GM10266 (cell line): ENCODE results near the gene TASP1.
A peak's percentile ranks its signal among the peaks of the same experiment; 100 is the strongest.

ENCODE experiments used
- DNase-seq: peaks from one replicate; pipeline ENCODE4 v3.0.0; 2012; ENCODE audit errors: extremely low spot score
- TF ChIP-seq, protein P1 (sequence below): IDR thresholded peaks from 2 replicates; pipeline ENCODE4 v1.5.1; 2012; ENCODE audit warnings: mild to moderate bottlenecking, low read depth; ENCODE audit not compliant: control insufficient read depth, insufficient read depth; ENCODE audit errors: missing control alignments

Gene TASP1

DNA sequence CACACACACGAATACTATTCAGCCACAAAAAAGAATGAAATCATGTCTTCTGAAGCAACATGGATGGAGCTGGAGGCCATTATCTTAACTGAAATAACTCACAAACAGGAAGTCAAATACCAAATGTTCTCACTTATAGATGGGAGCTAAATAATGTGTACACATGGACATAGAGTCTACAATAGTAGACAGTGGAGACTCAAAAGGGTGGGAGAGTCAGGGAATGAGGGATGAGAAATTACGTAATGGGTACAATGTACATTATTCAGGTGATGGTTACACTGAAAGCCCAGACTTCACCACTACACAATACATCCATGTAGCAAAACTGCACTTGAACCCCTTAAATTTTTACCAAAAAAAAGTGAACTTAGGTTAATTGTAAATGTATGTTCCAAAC is 160.4 kb downstream of the TASP1 start:
- no peak for DNase-seq

DNA sequence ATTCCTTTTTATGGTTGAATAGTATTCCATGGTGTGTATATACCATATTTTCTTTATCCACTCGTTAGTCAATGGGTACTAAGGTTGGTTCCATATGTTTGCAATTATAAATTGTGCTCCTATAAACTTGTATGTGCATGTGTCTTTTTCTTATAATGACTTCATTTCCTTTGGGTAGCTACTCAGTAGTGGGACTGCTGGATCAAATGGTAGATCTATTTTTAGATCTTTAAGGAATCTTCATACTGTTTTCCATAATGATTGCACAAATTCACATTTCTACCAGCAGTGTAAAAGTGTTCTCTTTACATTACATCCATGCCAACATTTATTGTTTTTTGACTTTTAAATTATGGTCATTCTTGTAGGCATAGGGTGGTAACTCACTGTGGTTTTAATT is 164.3 kb downstream of the TASP1 start:
- TF ChIP-seq, protein P1, sequence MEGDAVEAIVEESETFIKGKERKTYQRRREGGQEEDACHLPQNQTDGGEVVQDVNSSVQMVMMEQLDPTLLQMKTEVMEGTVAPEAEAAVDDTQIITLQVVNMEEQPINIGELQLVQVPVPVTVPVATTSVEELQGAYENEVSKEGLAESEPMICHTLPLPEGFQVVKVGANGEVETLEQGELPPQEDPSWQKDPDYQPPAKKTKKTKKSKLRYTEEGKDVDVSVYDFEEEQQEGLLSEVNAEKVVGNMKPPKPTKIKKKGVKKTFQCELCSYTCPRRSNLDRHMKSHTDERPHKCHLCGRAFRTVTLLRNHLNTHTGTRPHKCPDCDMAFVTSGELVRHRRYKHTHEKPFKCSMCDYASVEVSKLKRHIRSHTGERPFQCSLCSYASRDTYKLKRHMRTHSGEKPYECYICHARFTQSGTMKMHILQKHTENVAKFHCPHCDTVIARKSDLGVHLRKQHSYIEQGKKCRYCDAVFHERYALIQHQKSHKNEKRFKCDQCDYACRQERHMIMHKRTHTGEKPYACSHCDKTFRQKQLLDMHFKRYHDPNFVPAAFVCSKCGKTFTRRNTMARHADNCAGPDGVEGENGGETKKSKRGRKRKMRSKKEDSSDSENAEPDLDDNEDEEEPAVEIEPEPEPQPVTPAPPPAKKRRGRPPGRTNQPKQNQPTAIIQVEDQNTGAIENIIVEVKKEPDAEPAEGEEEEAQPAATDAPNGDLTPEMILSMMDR, result no peak
- no peak for DNase-seq

More for the DNA sequence above, 160.4 kb downstream of the TASP1 start:
- TF ChIP-seq, protein P1, result no peak

DNA sequence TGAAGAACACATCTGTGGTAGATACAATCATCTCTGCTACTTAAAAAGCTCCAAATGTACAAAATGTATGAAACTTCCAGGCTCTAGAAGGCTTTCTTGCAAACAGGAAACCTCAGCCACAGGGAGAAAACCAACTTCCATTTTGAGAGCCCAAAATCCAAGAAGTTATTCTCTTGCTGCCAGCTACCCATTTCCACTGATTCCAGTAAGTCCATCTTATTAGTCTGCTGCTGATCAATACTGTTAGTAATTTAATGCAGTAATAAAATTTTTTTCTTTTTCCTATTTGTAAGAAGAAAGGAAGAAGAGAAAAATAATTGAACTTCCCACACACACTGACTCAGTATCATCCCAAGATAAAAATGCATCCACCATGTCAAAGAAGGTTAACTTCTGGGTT is 169.5 kb downstream of the TASP1 start:
- DNase-seq, result no peak

DNA sequence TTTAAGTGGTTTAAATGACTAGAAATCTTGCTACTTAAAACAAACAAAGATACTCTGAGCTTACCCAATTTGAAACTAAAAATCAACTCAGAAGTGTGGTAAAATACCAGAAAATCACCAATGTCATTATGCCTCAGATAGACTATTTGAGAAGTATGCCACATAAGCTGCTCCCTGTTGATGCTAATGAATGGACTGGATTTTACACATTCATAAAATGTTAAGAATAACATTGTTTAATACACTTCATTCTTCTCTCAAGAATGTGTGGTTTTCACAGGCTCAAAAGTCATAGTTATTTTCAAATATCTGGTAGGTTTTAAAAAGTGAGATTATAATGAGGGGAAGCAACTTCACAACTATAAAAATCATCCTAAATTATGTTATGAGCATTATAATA is 170.6 kb downstream of the TASP1 start:
- TF ChIP-seq, protein P1, result no peak
- no peak for DNase-seq

More for the DNA sequence above, 169.5 kb downstream of the TASP1 start:
- TF ChIP-seq, protein P1, result no peak

DNA sequence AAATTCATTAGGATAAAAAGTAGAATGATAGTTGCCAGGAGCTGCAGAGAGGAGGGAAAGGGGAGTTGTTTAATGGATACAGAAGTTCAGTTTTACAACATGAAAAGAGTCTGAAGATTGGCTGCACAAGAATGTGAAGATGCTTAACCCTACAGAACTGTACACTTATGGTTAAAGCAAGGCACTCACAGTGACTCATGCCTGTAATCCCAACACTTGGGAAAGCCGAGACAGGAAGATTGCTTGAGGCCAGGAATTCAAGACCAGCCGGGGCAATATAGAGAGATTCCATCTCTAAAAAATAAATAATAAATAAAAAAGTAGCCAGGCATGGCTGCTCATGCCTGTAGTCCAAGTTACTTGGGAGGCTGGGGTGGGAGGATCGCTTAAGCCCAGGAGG is 174.0 kb downstream of the TASP1 start:
- TF ChIP-seq, protein P1, result no peak
- no peak for DNase-seq

DNA sequence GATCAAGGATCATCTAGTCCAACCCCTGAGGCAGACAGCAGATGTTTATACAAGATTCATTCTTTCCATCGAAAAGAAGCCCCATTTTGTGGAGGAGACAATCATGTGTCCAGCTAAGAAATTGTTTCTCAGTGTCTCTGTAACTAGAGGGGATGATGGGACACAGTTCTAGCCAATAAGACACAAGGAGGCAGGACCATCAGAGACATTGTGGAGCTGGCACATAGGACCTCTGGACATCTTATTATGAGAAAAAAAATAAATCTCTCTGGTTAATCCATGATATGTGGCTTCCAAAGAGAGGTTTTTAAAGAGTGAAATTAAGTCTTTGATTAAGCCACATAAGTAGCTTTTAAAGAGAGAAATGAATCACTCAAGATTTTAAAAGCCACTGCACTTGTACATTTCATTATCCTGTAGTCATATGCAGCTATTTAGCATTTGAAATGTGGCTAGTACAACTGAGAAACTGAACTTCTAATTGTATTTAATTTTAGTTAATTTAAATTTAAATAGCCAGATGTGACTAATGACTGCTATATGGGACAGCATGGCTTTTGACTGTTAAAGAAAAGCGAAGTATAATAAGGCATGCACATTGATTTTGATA is 176.8 kb downstream of the TASP1 start:
- no peak for DNase-seq
- TF ChIP-seq, protein P1, result no peak

DNA sequence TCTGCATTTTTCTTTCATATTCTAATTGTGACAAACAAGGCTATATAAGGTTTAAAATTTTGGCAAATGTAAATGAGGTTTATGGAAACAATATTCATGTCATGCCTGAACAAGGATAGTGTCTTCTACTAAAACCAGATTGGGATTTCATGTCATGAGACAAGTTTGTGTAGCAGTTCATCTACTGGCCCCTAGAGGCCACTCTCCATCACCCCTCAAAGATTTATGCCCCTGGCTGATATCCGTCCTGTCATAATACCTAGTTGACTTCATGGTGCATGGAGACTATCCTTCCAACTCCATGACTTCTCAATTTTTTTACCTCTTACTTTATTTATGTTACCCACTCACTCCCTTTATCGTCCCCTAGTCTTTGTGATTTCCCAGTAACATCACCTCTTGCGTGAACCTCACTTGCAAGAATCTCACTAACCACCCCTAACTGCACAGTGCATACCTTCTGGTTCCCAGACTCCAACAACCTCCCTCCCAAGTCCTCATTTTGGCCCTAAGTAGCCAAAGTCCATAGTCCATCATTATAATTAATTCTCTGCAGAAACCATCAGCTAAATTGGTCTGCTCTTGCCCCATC is 179.8 kb downstream of the TASP1 start:
- TF ChIP-seq, protein P1, result peak; percentile 72
- peak; percentile 43 for DNase-seq
